NCI-H446 (cell line): ENCODE measurements around the gene GNB5.
"Not testable (repeated sequence)": the region's sequence is repeated elsewhere in the genome, so short reads cannot be mapped to it uniquely, and the experiment has no call there.

Source experiments
- DNase-seq, 2 experiments: peaks; one replicate each; lab custom pipeline; 2025; lab: John Stamatoyannopoulos, UW

Gene GNB5

GRCh38 chr15:52165494-52166131, 25.6 kb downstream of the GNB5 start:
- not testable (repeated sequence) for DNase-seq

- DNase-seq = no peak
These were observed 26.4 kb downstream of the GNB5 start for GRCh38 chr15:52164631-52165265.

- DNase-seq = no peak
These were observed 27.6 kb downstream of the GNB5 start for GRCh38 chr15:52163321-52164190.

GRCh38 chr15:52162876-52163275, 28.3 kb downstream of the GNB5 start:
- no peak for DNase-seq

- DNase-seq = no peak
These were observed 28.9 kb downstream of the GNB5 start for GRCh38 chr15:52162260-52162659.

- no peak for DNase-seq
These were observed 29.7 kb downstream of the GNB5 start for GRCh38 chr15:52161406-52161966.

- no peak for DNase-seq
These were observed 31.5 kb downstream of the GNB5 start for GRCh38 chr15:52159645-52160044.

GRCh38 chr15:52158084-52158765, 33.0 kb downstream of the GNB5 start:
- DNase-seq = no peak

GRCh38 chr15:52155878-52156277, 35.3 kb downstream of the GNB5 start:
- no peak for DNase-seq

- DNase-seq = no peak
These were observed 36.0 kb downstream of the GNB5 start for GRCh38 chr15:52154896-52155865.

- DNase-seq = no peak
These were observed 37.0 kb downstream of the GNB5 start for GRCh38 chr15:52153900-52154895.

- DNase-seq = no peak
These were observed 39.8 kb downstream of the GNB5 start for GRCh38 chr15:52151353-52151752.

- DNase-seq = no peak
These were observed 40.3 kb downstream of the GNB5 start for GRCh38 chr15:52150871-52151270.

GRCh38 chr15:52150043-52150825, 41.0 kb downstream of the GNB5 start:
- no peak for DNase-seq

- DNase-seq = no peak
These were observed 42.8 kb downstream of the GNB5 start for GRCh38 chr15:52148403-52148802.

GRCh38 chr15:52146776-52147175, 44.4 kb downstream of the GNB5 start:
- DNase-seq = no peak

GRCh38 chr15:52146261-52146660, 44.9 kb downstream of the GNB5 start:
- no peak for DNase-seq

GRCh38 chr15:52144656-52145178, 46.5 kb downstream of the GNB5 start:
- no peak for DNase-seq

- no peak for DNase-seq
These were observed 47.3 kb downstream of the GNB5 start for GRCh38 chr15:52143873-52144272.
